GM18519 (cell line): Measurements from ENCODE around the gene CPB1.
"Not testable (repeated sequence)": the region's sequence is repeated elsewhere in the genome, so short reads cannot be mapped to it uniquely, and the experiment has no call there.

Experiments
- ATAC-seq: cut with Tn5 transposase; IDR thresholded peaks from one replicate; pipeline ENCODE4 v1.9.1; 2021; ENCODE audit warnings: mild to moderate bottlenecking, moderate library complexity; ENCODE audit not compliant: unreplicated experiment, low FRiP score

The CPB1 gene

DNA sequence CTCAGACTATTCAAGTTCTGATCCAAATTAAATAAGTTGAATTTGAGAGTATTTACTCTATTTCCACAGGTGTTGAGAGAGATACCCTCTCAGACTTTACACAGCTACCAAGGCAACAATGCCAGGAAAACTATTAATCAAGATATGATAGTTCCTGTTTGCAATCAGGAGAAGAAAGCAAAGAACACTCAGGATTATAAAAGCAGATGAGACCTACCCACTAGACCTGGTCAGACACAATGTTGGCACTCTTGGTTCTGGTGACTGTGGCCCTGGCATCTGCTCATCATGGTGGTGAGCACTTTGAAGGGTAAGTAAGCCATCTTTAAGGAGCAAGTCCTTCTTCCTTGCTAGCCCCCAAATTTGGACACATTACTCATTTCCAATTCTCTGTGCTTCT lies at the start of gene CPB1:
Gene CPB1, plus strand, starts transcription at position 227 of the 400 bp plus-strand sequence. Its CDS starts 13 bp downstream, at position 240.
- ATAC-seq: no peak

DNA sequence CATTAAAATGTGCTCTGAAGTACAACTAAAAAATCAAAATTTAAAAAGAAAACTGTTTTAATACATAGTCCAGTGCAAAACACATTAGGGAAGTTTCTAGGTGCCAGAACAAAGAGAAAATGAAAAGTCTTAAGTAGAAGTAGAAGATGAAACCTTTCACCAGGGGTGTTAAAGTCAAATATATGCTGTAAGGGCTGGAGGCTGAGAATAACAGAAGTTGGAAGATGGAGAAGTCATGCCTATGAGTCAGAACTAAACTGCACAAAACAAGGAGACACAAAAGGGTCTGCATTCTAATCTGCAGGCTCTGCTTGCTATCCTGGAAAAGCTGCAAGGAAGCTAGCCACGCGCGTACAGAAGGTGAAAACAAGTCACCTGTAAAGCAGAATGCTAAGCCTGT lies 48.7 kb upstream of the CPB1 start:
- ATAC-seq: no peak

DNA sequence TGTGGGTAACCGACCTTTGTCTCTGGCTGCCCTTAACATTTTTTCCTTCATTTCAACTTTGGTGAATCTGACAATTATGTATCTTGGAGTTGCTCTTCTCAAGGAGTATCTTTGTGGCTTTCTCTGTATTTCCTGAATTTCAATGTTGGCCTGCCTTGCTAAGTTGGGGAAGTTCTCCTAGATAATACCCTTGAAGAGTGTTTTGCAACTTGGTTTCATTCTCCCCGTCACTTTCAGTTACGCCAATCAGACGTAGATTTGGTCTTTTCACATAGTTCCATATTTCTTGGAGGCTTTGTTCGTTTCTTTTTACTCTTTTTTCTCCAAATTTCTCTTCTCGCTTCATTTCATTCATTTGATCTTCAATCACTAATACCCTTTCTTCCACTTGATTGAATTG lies 42.6 kb upstream of the CPB1 start:
- ATAC-seq: not testable (repeated sequence)

DNA sequence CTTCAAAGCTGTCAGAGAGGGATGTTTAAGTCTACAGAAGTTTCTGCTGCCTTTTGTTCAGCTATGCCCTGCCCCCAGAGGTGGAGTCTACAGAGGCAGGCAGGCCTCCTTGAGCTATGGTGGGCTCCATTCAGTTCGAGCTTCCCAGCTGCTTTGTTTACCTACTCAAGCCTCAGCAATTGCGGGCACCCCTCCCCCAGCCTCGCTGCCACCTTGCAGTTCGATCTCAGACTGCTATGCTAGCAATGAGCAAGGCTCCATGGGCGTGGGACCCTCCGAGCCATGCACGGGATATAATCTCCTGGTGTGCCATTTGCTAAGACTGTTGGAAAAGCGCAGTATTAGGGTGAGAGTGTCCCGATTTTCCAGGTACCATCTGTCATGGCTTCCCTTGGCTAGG lies 41.5 kb upstream of the CPB1 start:
- ATAC-seq: not testable (repeated sequence)

DNA sequence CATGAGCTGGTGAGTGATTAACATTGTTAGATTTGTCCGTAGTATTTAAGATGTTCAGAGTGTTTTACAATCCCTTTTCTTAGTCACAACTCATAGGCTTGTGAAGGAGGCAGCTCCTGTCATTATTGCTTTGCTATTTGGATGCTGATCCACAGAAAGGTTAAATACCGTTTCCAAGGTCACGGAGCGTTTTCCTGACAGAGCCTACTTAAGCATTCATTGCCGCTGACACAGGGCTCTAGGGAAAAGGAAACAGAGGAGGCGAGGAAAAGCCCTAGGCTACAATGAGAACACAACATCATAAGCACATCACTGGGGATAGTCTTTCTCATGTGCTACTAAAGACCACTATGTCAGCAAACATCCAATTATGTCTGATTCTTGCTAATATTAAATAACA lies 38.5 kb upstream of the CPB1 start:
- no peak for ATAC-seq

DNA sequence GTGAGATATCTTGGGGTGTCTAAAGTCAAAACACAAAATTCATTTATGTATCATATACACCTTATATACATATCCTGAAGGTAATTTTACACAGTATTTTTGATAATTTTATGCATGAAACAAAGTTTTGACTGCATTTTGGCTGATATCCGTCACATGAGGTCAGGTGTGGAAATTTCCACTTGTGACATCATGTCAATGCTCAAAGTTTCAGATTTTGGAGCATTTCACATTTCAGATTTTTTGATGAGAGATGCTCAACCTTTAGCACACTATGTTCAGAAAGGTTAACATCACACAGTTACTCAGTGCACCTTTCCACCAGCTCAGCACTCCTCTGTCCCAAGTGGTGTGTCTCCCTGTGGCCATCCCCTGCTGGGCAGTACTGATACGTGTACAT lies 37.7 kb upstream of the CPB1 start:
- no peak for ATAC-seq

DNA sequence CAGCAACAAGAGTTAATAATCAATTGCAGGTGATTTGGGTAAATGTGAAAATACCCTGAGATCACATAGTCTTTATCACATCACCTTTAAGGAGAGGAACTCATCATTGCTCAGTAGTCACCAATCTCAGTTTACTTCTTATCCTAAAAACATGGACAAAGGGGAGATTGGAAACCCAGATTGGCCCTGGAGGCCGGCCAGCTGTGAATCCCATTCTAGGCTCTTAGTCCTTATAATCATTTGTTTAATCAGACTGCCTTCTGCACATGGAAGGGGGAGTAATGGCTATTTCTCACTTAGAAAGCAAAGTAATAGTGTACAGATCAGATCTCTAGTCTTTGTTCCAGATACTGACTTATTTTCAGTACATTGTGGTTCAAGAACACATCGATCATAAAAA lies 37.2 kb upstream of the CPB1 start:
- ATAC-seq: no peak

DNA sequence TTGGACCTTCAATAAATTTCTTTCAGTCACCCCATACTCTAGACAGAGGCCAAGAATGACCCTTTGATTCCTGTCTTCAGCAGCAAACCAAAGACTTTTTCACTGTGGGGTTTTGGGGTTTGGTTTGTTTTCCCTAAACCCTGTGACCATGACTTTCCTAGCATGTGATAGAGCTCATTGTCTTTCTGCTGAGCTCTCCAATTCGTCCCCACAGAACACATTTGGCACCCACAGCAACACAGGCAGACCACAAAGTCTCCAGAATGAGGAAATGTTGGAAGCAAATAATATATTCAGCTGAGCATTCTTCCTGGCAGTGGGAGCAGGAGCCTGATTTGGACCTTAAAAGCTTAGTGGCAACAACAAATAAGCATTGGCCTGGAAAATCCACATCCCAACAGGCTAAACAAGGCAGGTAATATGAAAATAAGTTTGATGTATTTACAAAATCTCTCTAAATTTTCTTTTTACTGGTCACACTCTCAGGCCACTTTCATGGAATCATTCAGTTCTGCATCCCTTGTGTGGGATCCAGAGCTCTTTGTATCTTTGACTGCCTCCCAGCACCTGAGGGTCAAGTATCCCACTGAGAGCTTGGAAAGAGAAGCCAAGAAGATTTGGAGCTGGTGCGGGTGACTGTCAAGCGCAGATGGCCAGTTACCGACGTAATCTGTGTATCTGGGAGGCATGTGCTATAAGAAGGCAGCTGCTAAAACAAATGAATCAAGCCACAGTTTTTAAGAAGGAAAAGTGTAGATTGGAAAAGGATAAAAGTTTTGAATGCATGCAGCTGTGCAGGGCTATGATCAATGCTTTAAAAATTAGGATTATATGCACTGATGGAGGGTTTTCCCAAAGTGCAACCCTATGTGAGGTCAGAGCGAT lies 36.5 kb upstream of the CPB1 start:
- no peak for ATAC-seq

DNA sequence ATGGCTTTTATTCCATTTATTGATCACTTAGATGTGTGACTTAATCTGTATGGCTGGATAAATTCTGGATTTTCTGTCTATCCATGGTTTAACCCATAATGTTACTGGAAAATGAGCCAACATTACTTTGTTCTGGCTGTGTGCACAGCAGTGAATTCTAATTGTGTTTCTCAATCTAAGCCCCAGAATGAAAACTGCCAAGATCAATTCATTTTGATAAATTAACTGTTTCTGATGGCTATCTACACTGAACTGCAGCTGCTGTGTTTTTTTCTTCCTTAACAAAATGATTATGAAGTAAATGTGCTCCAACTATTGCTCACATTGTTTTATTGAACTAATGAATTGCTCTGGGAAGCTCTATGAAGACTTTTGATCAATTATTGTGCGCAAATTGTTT lies 35.7 kb upstream of the CPB1 start:
- ATAC-seq: no peak

DNA sequence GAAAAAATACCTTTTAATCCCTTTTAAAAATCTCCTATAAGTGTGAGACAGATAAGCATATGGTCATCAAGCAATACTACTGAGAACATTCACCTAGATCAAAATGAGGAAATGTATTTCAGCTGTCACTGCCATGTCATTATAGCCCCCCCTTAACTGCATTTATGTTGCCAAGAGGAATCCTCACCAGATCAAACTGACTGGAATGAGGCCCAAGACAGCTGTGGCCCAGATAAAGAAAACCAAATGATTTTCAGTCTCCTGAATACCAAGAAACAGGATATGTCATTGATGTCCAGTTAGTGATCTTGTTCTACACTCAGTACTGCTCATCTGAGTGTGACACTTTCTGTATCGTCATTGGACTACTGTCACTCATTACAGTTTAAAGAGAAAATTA lies 35.1 kb upstream of the CPB1 start:
- ATAC-seq: no peak

DNA sequence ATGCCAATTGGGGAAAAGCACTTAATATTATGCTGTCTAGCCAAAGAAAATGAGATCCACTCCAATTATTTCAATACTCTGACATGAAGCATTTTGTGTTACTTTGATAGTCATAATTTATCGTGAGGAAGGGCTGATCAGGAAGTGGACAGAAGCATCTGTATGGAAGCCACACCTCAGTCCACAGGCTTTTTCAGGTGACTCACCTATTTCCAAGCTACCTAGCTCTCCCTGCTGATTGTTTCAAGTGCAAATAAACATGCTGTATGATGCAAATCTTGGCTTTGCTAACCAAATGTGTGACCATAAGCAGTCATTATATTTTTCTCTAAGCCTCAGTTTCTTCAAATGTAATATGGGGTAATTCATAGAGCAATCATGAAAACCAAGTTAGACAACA lies 30.8 kb upstream of the CPB1 start:
- ATAC-seq: no peak

DNA sequence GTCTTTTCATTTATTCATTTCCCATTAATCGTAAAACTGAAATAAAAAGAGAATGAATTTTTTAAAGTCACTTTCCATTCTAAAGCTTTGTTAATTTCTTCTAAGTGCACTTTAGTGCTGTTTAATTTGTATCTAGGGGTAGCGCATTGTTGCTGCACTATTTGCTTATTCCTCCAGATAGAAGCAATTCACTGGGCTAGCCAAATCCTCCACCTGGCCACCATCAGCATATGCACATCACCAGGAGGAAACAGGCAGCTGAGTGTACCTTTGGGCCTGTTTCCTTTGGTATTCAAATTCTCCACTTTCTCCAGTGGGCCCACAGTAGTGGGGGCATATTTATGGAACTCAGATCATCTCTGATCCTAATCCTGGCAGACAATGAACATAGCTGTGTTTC lies 29.8 kb upstream of the CPB1 start:
- ATAC-seq: no peak

DNA sequence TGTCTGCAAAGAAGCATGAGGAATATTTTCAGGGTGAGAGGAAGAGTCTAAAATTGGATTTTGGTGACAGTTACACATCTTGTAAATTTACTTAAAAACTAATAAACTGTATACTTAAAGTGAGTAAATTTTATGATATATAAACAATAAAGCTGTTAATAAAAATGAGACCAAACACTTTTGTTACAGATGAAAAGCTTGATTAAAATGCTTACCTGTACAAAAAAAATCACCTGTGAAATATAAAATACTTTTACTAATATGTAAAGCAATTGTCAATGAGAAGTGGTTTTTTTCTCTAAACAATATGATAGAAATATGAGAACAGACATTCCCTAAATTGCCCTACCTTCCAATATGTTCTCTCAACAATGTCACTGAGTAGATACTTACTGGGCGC lies 27.2 kb upstream of the CPB1 start:
- no peak for ATAC-seq

DNA sequence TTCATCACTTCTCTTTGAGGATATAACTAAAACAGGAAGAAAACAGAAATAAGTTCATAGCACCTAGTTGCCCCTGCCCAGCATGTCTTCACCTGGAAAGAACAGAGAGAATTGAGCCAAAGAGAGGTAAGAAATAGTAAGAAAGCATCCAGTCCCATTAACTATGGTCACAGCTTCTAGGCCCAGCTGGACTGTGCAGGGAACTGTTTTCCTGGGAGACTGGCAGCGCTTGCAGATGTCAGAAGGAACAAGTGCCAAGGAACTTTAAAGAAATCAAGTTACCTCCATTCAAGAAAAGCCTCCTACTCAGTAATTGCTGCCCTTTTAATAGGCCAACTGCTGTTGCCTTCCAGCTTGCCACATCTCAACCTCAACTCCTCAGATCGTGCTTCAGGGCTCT lies 17.8 kb upstream of the CPB1 start:
- ATAC-seq: no peak

DNA sequence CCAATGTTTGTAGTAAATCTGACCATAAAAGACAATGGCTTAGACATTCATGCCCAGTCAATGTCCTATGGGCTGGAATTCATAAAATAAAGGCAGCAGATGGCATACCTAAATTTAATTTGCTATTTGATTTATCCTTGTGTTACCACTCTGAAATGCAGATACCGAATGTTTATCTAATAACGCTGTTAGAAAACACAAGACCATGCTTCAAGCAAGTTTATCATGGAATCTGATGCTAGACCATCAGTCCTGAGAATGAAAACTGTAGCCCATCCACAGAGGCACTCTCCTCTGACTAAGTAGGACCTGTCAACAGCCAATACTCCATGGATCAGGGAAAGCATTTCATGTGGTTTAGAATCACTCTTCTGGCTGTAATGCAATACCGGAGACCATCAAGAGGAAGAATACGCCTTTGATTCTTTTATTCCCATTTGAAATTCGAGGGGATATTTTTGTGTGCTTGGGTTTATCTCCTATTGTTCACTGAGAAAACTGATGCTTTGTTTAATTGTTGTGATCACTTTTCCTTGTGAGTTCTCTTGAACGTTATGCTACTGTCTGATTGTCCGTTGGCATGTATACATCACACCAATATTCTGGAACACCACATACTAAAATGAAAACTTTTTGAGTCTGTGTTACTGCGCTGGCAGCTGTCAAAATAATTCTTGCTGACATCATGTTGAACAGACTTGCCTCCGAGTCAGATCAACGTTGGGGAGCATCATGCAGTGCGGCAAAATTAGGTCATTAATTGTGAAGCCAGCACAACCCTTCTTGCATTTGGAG lies 12.1 kb upstream of the CPB1 start:
- no peak for ATAC-seq

DNA sequence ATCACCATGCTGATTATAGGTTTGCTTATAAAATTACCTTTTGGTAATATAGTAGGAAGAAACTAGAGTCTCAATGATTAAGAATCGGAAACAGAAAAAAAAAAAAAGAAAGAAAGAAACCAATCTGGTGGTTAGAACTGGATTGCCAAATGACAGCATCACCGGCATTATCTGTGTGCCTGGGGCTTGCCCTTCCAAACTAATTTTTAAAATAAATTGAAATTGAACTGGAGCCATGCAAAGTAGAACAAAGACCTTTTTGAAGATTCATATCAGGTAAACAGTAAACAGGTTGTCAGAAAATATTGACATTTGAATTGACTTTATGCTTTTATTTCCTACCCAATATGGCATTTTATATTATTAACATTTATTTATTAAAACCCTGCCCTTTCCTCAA lies 11.2 kb upstream of the CPB1 start:
- ATAC-seq: no peak

DNA sequence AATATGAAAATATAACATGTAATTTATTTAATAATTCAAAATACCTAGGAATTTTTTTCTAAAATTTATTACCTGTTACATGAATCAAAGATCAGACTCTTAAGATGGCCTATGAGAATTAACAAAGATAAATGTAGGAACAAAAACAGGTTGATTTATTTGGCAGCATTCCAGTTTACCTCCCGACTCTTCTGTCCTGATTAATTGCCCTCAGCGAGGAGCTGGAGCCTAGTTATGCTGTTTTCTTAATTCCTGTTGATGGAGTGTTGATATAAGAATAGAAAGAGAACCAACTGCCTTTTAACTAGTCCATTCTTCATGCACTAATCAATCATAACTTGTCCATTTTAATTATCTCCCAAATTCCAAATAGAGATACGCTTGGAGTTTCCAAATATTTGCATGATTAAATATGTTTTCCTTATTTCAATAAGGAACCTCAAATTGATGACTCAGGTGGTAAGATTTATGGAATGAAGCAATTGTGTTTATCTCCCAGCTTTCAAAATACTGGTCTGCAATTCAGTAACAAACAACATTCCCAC lies 10.6 kb upstream of the CPB1 start:
- ATAC-seq: no peak

DNA sequence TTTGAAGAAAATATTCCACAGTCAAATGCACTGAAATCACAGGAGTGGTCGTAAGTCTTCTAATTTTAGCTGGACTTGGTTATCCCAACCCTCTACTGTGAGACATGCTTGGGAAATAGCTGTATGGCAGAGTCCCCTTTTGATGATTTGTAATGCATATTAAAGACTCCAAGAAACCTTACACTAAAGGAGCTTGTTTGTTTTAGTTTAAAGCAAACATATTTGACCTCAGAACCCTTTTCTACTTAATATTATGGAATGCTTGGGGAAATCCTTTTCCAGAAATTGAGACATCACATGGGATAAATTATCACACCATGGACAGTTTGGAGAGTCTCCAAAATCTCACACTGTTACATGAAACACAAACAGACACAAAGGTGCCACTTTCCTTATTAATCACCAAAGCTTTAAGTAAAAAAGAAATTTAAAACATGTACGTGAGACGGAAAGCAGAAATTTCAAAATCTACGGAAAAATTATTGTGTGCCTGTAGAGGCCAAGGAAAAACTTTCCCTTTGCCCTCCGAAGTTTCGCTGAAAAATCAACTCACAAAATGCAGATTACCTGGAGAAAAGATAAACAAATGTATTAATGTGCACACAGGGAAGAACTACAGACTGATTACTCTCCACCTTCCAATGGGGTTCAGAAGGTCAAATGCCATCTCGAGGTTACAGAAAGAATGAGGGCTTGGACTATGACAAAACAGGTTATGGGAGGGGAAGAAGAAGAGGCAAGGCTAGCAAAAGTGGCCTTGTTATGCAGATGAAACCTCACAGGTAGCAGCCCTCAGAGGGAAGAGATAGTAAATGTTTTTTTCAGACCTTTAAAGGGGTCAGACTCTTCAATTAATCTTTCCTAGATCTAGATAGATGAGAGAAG lies 7.0 kb upstream of the CPB1 start:
- no peak for ATAC-seq

DNA sequence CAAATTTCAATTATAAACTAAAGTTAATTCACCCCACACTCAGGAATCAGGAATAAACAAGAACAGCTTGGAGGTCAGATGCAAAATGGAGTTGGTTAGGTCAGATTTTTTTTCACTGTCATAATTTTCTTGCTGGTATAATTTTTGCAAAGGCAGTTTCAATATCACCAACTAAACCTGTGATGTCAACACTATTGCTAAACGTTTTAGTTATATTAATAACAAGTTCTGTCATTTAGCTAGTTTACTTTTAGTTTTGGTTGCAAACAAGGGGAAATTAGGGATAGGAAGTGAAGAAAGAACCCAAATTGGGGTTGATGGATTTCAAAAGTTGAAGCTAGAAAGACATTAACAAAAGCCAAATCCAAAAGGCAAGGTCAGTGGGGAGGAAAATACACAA lies 4.6 kb upstream of the CPB1 start:
- ATAC-seq: no peak

DNA sequence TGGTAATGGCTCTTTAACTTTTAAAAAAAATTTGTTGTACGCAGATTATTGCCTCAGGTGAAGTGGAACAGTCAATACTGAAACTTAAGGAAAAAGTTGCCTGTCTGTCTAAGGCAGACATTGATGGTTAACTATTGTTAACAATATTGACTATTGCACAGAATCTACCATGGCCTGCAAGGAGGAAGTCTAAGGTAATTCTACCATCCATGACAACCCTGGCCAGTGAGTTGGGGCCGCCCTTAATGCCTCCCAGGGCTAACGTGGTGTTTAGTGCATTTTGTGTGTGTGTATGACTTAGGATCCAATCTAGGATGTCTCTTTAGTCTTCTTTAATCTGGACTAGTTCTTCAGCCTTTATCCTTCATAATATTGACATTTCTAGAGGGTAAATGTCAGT lies 2.1 kb upstream of the CPB1 start:
- no peak for ATAC-seq
